ENCODE results near the gene C16orf74. TPM values are rescaled to one million over a fixed set of nuclear protein-coding genes. Genes with fewer than 3 reads are reported as not detected.

The C16orf74 gene
- polyA plus RNA-seq, 1 donor (not counting 4 experiments of a cell fraction or from before 2014, with no cell fraction given), result 35.3 TPM

- FAIRE-seq, result no peak
- TF ChIP-seq EZH2 (IDR thresholded peaks at IDR 0.05; ENCODE audit: low read length) (no peak), CTCF (optimal IDR thresholded peaks at IDR 0.05 in 1 of 3, IDR thresholded peaks at IDR 0.05 in 1 of 3, conservative IDR thresholded peaks at IDR 0.05 in 1 of 3; ENCODE audit: extremely low read depth in 1 of 3, insufficient read depth in 2 of 3, low read length in 3 of 3) (no peak)
Measured at GRCh38 chr16:85781156-85781555, 30.3 kb upstream of the C16orf74 start.

GRCh38 chr16:85780281-85780680, 29.4 kb upstream of the C16orf74 start:
- H3K36me3 ChIP-seq (ENCODE audit: control insufficient read depth in 2 of 2, extremely low read depth in 1 of 2, insufficient read depth in 2 of 2, low read length in 2 of 2), result peaks cover 36 to 38% of the 10 kb centered on the region in 2 experiments
- TF ChIP-seq CTCF (optimal IDR thresholded peaks at IDR 0.05 in 1 of 3, IDR thresholded peaks at IDR 0.05 in 1 of 3, conservative IDR thresholded peaks at IDR 0.05 in 1 of 3; ENCODE audit: extremely low read depth in 1 of 3, insufficient read depth in 2 of 3, low read length in 3 of 3) (no peak), EZH2 (IDR thresholded peaks at IDR 0.05; ENCODE audit: low read length) (no peak)
- H4K20me1 ChIP-seq (ENCODE audit: control insufficient read depth, extremely low read depth, insufficient read depth, low read length), result peaks cover 8% of the 10 kb centered on the region

More at GRCh38 chr16:85781156-85781555, 30.3 kb upstream of the C16orf74 start:
- Histone ChIP-seq H3K36me3 (ENCODE audit: control insufficient read depth in 2 of 2, extremely low read depth in 1 of 2, insufficient read depth in 2 of 2, low read length in 2 of 2) (peaks cover 38 to 44% of the 10 kb centered on the region in 2 experiments), H3K4me1 (ENCODE audit: control insufficient read depth, extremely low read depth, insufficient read depth, low read length) (peaks cover 14% of the 10 kb centered on the region), H4K20me1 (ENCODE audit: control insufficient read depth, extremely low read depth, insufficient read depth, low read length) (peaks cover 13% of the 10 kb centered on the region), H3K9ac (ENCODE audit: control insufficient read depth, extremely low read depth, insufficient read depth, low read length) (no peak overlapping the region), H2AFZ (ENCODE audit: control insufficient read depth, low read length) (no peak overlapping the region), H3K79me2 (ENCODE audit: control insufficient read depth, insufficient read depth, low read length) (peaks cover 33% of the 10 kb centered on the region), H3K27me3 (ENCODE audit: control insufficient read depth, extremely low read depth, insufficient read depth, low read length) (no peaks in the 10 kb centered on the region), H3K4me2 (ENCODE audit: control insufficient read depth, extremely low read depth, insufficient read depth, low read depth, low read length) (no peak overlapping the region), H3K9me3 (ENCODE audit: control insufficient read depth, low read depth, low read length) (no peaks in the 10 kb centered on the region), H3K9me1 (ENCODE audit: control insufficient read depth, extremely low read depth, insufficient read depth, low read length) (peaks cover 7% of the 10 kb centered on the region), H3K4me3 (ENCODE audit: control insufficient read depth in 2 of 3, extremely low read depth in 1 of 3, insufficient read depth in 2 of 3, low read depth in 1 of 3, low read length in 3 of 3) (no peak overlapping the region), H3K27ac (ENCODE audit: control insufficient read depth, insufficient read depth, low read length) (no peak overlapping the region)
- dilution Hi-C loops (cut with MboI; ENCODE audit: extremely low pct_ligation_motif_present, low sequenced_read_pairs), result no loop called here
- no peak for DNase-seq (ENCODE audit: low read depth, low spot score)

More at GRCh38 chr16:85780281-85780680, 29.4 kb upstream of the C16orf74 start:
- FAIRE-seq (no peak), DNase-seq (ENCODE audit: low read depth, low spot score) (no peak)
- dilution Hi-C loops (cut with MboI; ENCODE audit: extremely low pct_ligation_motif_present, low sequenced_read_pairs), result no loop called here
- no peak overlapping the region for H3K27ac ChIP-seq (ENCODE audit: control insufficient read depth, insufficient read depth, low read length)
- H3K27me3 ChIP-seq (ENCODE audit: control insufficient read depth, extremely low read depth, insufficient read depth, low read length), result no peaks in the 10 kb centered on the region
- no peaks in the 10 kb centered on the region for H3K9me1 ChIP-seq (ENCODE audit: control insufficient read depth, extremely low read depth, insufficient read depth, low read length)
- no peaks in the 10 kb centered on the region for H3K9me3 ChIP-seq (ENCODE audit: control insufficient read depth, low read depth, low read length)
- H3K4me2 ChIP-seq (ENCODE audit: control insufficient read depth, extremely low read depth, insufficient read depth, low read depth, low read length), result no peak overlapping the region
- no peak overlapping the region for H3K4me3 ChIP-seq (ENCODE audit: control insufficient read depth in 2 of 3, extremely low read depth in 1 of 3, insufficient read depth in 2 of 3, low read depth in 1 of 3, low read length in 3 of 3)
- no peak overlapping the region for H3K9ac ChIP-seq (ENCODE audit: control insufficient read depth, extremely low read depth, insufficient read depth, low read length)
- H2AFZ ChIP-seq (ENCODE audit: control insufficient read depth, low read length), result no peak overlapping the region
- H3K4me1 ChIP-seq (ENCODE audit: control insufficient read depth, extremely low read depth, insufficient read depth, low read length), result peaks cover 14% of the 10 kb centered on the region
- peaks cover 24% of the 10 kb centered on the region for H3K79me2 ChIP-seq (ENCODE audit: control insufficient read depth, insufficient read depth, low read length)

All from keratinocyte (primary cell).